NCI-H1105 treated with DMSO at 0.1 percent for 48 hours (cell line): ENCODE measurements around the gene ZNF74.
"Not testable (repeated sequence)": the region's sequence is repeated elsewhere in the genome, so short reads cannot be mapped to it uniquely, and the experiment has no call there.

Source experiments
- DNase-seq: peaks from one replicate; lab custom pipeline; 2025; lab: John Stamatoyannopoulos, UW

ZNF74 gene

GRCh38 chr22:20376281-20376680, 17.7 kb upstream of the ZNF74 start:
- DNase-seq, result not testable (repeated sequence)

- DNase-seq, result not testable (repeated sequence)
These were observed 17.0 kb upstream of the ZNF74 start for GRCh38 chr22:20376983-20377382.

- no peak for DNase-seq
These were observed 15.8 kb upstream of the ZNF74 start for GRCh38 chr22:20378110-20378509.

- DNase-seq, result not testable (repeated sequence)
These were observed 15.3 kb upstream of the ZNF74 start for GRCh38 chr22:20378684-20379083.

GRCh38 chr22:20380486-20380885, 13.5 kb upstream of the ZNF74 start:
- peak; percentile 24 for DNase-seq

GRCh38 chr22:20383538-20383937, 10.4 kb upstream of the ZNF74 start:
- no peak for DNase-seq

GRCh38 chr22:20384171-20384570, 9.8 kb upstream of the ZNF74 start:
- no peak for DNase-seq

GRCh38 chr22:20384865-20385264, 9.1 kb upstream of the ZNF74 start:
- DNase-seq, result no peak

- DNase-seq, result no peak
These were observed 7.6 kb upstream of the ZNF74 start for GRCh38 chr22:20386336-20386735.

- DNase-seq, result no peak
These were observed 7.0 kb upstream of the ZNF74 start for GRCh38 chr22:20386972-20387371.

GRCh38 chr22:20388200-20388599, 5.8 kb upstream of the ZNF74 start:
- DNase-seq, result no peak

- no peak for DNase-seq
These were observed 4.7 kb upstream of the ZNF74 start for GRCh38 chr22:20389288-20389687.

- DNase-seq, result no peak
These were observed 3.5 kb upstream of the ZNF74 start for GRCh38 chr22:20390394-20390907.

GRCh38 chr22:20391222-20391621, 2.7 kb upstream of the ZNF74 start:
- no peak for DNase-seq

GRCh38 chr22:20392365-20392881, 1.5 kb upstream of the ZNF74 start:
- DNase-seq, result not testable (repeated sequence)

GRCh38 chr22:20392983-20393704, 807 bp upstream of the ZNF74 start:
- DNase-seq, result no peak

GRCh38 chr22:20395181-20395906, 1.4 kb downstream of the ZNF74 start:
- no peak for DNase-seq

GRCh38 chr22:20395907-20396287, 1.9 kb downstream of the ZNF74 start:
- DNase-seq, result no peak

- no peak for DNase-seq
These were observed 2.7 kb downstream of the ZNF74 start for GRCh38 chr22:20396639-20397038.

- DNase-seq, result no peak
These were observed 3.5 kb downstream of the ZNF74 start for GRCh38 chr22:20397498-20397897.

GRCh38 chr22:20398420-20398819, 4.5 kb downstream of the ZNF74 start:
- DNase-seq, result no peak

GRCh38 chr22:20399866-20400605, 6.1 kb downstream of the ZNF74 start:
- DNase-seq, result no peak
